ENCODE data around the gene IPO9.
A peak's percentile ranks its signal among the peaks of the same experiment; 100 is the strongest.
"Not testable (repeated sequence)": the region's sequence is repeated elsewhere in the genome, so short reads cannot be mapped to it uniquely, and the experiment has no call there.

The IPO9 gene

GRCh38 chr1:201810466-201811216 is 18.3 kb upstream of the IPO9 start:
- no peak for DNase-seq

GRCh38 chr1:201813226-201813625 is 15.7 kb upstream of the IPO9 start:
- no peak for DNase-seq

GRCh38 chr1:201816309-201816854 is 12.6 kb upstream of the IPO9 start:
- DNase-seq: no peak

- DNase-seq: peak; percentile 45
Observed at GRCh38 chr1:201818971-201819750, 9.8 kb upstream of the IPO9 start.

GRCh38 chr1:201820413-201820812 is 8.5 kb upstream of the IPO9 start:
- no peak for DNase-seq

GRCh38 chr1:201825245-201825644 is 3.7 kb upstream of the IPO9 start:
- no peak for DNase-seq

- DNase-seq: peak; percentile 41
Observed at GRCh38 chr1:201826830-201827229, 2.1 kb upstream of the IPO9 start.

- peak; percentile 13 for DNase-seq
Observed at GRCh38 chr1:201827321-201828216, 1.4 kb upstream of the IPO9 start.

GRCh38 chr1:201828217-201828819 is 639 bp upstream of the IPO9 start:
- peak; percentile 57 for DNase-seq

GRCh38 chr1:201831371-201831770 is 2.4 kb downstream of the IPO9 start:
- DNase-seq: no peak

GRCh38 chr1:201834621-201835020 is 5.7 kb downstream of the IPO9 start:
- no peak for DNase-seq

GRCh38 chr1:201838381-201838780 is 9.4 kb downstream of the IPO9 start:
- DNase-seq: peak; percentile 22

GRCh38 chr1:201839089-201839488 is 10.1 kb downstream of the IPO9 start:
- not testable (repeated sequence) for DNase-seq

GRCh38 chr1:201840055-201840454 is 11.1 kb downstream of the IPO9 start:
- DNase-seq: no peak

GRCh38 chr1:201840490-201840889 is 11.5 kb downstream of the IPO9 start:
- no peak for DNase-seq

- no peak for DNase-seq
Observed at GRCh38 chr1:201841265-201841912, 12.4 kb downstream of the IPO9 start.

- DNase-seq: peak; percentile 9
Observed at GRCh38 chr1:201842472-201843027, 13.6 kb downstream of the IPO9 start.

- DNase-seq: peak; percentile 49
Observed at GRCh38 chr1:201845331-201846083, 16.6 kb downstream of the IPO9 start.

- DNase-seq: no peak
Observed at GRCh38 chr1:201847150-201847549, 18.2 kb downstream of the IPO9 start.

GRCh38 chr1:201848230-201848629 is 19.3 kb downstream of the IPO9 start:
- no peak for DNase-seq

All from fibroblast of upper back skin (primary cell).